GM19452 (cell line): ENCODE data around the gene ATP2A3.

Source experiments
- ATAC-seq: cut with Tn5 transposase; IDR thresholded peaks from one replicate; pipeline ENCODE4 v1.9.1; 2021; ENCODE audit not compliant: unreplicated experiment

The ATP2A3 gene

DNA sequence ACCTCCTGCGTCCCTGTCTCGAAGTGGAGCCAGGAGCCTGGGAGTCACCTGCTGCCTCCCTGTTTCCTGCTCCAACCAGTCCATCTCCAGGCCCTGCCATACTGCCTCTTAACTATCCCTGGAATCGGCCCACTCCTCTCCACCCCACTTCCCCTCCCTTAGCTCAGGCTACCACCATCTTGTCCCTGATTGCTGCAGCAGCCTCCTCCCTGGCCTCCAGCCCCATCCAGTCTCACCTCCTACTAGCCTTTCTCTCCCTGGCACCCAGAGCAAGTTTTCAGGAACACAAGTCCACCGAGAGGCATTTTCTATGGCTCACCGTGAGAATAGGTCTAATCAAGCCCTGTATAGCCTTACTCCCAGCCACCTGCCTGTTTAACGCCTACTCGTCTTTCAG is 70.5 kb downstream of the ATP2A3 start:
- no peak for ATAC-seq

DNA sequence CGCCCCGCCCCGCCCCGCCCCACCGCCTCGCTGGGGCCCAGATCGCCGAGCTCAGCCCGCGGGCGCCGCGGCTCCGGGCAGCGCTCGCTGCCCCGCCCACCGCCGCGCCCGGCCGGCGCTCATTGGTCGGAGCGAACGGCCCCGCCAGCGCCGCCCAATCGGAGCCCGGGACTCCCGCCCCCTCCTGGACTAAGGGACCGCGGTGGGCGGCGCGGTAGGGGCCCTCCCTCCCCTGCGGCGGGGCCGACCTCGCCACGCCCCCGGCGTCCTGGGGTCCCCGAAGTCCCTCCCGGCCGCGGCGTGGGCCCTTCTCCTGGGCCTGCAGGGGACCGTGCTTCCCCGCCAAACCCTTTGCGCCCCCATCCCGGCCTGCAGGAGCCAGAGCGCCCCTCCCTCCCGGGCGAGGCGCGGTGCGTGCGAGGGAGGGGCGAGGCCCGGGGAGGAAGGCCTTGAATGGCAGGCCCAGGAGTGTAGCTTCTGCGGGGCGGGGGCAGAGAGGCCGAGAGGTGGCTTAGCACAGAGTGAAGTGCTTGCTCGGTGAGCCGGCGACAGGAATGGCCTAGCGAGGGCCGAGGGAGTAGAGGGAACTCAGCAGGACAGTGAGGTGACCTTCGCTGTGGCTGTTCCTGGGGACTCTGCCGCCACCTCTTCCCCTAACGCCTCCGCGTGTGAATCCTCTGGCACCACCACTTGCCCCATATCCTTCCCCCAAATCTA is 71.1 kb downstream of the ATP2A3 start, which contains the start of gene CAMKK1:
TSS of gene CAMKK1 (minus strand) at position 51 of the 717 bp plus-strand sequence. CDS start 7,366 bp downstream, outside the sequence.
- ATAC-seq, result peak; percentile 93

DNA sequence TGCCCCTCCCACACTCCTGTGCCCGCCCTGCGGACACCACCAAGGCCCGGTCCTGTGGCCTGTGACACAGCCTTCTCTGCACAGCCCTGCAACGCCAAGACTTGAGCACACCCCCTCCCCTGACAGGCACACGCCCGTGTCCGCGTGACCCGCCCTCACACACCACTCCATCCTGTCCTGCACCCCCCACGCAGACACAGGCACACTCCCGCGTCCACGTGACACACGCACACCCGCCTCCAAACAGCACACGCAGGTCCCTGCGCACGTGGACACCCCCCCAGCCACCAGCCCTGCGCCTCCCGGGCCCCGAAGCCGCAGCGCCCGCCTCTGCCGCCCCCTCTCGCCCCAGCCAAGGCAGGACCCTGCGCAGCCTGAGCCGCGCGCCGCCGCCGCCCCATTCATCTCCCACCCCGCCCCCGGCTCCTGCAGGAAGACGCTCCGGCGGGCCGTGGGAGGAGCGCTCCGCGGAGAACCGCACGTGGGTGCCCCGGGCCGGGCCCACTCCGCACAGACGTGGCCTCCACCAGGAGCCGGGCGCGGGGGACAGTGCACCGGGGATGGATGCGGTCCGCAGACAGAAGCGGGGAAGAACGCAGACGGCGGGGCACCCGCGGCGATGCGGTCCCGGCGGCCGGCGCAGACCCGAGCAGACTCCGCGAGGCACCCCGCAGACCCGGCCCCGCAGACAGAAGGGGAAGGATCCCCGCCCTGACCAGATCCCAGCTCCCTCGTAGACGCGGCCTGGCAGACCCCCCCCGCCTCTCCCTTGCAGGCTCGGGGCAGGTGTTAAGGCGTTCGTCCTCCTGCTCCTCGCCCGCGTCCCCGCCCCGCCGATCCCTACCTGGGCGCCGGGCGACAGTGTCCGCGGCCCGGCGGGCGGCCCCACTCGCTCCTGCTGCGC is 71.9 kb downstream of the ATP2A3 start:
- peak; percentile 20 for ATAC-seq

DNA sequence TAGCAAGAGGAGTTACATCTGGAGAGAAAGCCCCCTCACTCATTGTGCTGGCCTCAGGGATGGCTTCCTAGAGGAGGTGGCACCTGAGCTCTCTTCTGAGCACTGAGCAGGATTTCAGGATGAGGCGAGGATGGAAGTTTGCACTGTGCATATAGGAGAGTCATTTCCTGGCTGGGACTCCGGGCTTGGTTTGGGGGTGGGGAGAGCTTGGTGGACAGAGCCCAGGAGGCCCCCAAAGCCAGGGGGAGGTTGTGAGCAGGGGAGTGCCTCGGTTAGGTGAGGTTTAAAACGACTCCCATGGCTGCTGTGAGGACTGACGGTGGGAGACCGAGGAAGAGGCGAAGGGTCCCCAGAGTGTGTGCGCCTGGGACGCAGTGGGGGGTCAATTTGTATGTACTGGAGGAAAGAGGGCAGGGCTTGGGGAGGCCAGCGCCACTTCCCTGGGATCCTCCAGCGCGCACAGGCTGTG is 72.6 kb downstream of the ATP2A3 start:
- ATAC-seq, result no peak

DNA sequence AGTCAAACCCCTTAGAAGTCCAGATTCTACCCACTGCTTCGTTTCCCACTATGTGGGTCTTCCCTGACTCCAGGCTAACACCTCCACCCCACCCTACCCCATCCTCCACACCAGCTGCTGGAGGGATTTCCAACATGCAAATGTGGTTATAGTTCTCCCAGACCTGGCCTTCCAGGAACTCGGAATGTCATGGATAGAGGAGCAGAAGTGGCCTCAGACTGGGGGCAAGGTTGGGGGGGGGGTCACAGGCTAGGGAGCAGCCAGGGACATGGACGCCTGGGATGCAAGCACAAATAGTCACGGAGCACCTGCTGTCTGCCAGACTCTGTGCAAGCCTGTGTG is 73.4 kb downstream of the ATP2A3 start:
- ATAC-seq, result no peak

DNA sequence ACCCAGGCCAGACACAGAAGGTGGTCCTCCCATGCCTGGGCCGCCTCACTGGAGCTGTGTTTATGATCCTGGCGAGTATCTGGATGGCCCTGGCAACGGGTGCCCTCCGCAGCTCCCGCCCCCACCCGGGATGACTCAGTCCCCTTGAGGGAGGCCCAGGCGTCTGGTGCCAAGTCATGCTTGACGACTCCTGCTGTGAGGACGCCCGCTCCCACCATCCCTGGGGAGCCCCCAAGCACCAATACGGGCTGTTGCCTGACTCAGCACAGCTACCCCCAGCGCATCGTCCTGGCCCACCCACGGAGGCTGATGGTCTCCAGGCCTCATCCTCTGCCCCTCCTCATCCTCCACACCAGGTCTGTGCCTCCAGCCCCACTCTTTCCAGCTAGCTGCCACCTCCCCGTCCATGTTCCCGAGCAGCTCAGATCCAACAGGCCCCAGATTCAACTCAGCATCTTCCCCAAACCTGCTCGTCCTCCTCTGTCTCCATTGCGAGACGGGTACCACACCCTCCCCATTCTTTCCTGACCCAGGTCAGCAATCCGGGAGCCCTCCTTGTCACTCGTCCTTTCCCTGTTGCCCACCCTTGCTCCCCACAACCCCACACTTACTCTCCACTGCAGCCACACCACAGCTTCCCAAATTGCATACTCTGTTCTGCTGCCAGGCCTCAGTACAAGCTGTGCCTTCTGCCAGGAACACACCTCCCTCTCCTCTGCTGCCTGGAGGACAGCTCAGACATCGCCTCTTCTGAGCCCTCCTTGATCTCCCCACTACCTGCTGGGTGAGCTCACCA is 74.0 kb downstream of the ATP2A3 start:
- no peak for ATAC-seq

DNA sequence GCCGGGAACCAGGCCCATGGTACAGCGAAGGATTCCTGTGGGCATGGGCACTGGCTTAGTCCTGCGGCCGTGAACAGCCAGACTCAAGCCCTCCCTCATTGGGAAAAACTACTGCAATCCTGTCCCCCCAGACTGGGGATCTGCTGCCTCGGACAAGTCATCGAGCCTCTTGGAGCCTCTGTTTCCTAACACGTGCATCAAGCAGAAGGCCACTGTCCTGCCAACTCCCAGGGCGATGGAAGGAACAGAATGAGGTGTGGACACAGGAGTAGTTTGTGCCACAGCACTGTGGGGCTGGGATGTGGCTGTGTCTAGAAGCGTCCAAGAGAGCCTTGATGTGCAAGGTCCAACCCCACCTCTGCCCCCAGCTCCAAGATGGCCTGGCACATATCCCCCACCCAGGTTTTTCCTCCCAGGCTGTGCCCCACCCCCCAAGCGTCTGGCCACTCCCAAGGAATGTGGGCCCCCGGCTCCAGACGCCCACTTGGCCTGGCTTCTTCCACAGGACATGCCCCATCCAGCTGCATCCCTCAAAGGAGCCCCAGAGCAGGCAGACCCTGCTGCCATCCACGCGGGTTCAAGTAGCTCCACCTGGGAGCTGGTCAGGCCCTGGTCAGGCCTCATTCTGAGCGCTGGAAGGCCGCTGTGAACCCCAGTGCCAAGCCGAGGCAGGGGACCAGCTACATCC is 74.8 kb downstream of the ATP2A3 start:
- no peak for ATAC-seq

DNA sequence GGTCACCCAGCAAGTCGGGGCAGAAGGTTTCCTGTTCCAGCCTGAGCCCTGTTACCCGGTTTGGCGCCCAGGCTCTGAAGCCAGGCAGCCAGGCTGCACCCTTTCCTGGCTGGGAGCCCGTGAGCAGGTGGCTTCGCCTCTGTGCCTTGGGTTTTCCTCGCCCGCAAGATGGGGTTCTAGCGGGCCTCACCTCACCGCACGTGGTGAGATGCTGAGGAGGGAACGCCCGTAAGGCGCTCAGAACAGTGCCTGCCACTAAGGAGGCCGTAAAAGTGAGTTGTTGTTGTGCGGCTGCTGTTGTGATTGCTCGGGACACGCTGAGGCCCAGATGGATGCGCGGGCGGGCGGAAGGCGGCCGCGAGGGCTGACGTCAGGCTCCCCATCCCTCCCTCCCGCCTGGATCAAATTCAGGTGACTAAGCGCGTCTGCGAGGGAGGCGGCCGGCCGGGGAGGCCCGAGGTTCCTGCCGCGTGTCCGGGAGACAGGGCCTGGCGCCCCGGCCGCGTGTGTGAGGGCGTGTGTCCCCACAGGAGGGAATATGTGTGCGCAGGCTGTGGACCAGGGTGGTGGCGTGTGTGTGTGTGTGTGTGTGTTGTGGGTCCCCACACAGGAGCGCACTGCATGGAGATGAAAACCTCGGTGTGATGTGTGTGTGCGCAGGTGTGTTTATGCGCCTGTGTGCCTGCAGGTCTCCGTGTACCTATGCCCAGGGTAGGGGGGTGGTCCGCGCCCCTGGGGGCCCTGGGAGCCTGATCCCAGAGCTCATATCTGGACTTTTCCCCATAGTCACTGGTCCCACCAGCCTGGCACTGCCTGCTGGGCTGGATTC is 75.7 kb downstream of the ATP2A3 start:
- no peak for ATAC-seq

DNA sequence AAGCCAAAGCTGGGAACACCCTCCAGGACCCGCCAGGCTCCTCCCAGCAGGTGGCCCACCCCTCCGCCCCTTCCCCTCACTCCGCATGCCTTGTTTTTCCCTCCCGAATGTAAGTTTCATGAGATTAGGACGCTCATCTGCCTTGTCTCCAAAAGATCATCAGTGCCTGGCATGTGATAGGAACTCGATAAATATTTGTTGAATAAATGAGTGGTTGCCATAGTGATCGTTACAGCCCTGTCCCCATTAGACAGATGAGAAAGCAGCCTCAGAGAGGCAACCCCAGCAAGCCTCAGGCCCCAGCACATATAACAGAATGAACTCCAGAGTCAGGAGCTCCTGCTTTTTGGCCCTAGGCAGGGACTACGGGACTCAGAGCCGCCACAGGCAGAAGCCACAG is 76.4 kb downstream of the ATP2A3 start:
- ATAC-seq, result no peak

DNA sequence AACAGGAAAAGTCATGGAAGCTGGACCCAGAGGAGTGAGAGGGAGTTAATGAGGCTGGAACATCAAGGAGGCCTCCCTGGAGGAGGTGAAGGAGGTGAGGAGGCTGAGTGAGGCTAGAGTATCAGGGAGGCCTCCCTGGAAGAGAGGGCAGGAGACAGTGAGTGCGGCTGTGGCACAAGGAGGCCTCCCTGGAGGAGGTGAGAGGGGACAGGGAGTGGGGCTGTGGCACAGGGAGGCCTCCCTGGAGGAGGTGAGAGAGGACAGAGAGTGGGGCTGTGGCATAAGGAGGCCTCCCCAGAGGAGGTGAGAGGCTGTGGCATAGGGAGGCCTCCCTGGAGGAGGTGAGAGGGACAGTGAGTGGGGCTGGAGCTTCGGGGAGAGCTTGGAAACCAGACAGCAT is 76.8 kb downstream of the ATP2A3 start:
- ATAC-seq, result no peak

DNA sequence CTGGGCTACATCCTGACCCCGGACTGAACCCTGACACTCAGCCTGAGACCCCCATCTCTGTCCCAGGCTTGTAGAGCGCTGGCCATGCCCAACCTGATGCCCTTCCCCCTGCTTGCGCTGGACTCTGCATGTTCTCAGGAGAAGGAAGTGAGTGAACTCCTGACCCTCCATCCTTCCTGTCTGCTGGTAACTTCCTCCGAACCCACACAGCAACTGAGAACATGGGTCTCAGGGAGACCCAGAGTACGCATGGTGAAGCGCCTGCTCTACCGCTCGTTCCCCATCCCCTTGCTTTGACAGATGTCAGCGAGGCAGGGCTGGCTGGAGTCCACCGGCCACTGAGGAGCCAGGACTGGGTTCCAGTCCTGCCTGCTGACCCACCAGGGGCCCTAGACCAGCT is 77.5 kb downstream of the ATP2A3 start:
- ATAC-seq, result no peak

DNA sequence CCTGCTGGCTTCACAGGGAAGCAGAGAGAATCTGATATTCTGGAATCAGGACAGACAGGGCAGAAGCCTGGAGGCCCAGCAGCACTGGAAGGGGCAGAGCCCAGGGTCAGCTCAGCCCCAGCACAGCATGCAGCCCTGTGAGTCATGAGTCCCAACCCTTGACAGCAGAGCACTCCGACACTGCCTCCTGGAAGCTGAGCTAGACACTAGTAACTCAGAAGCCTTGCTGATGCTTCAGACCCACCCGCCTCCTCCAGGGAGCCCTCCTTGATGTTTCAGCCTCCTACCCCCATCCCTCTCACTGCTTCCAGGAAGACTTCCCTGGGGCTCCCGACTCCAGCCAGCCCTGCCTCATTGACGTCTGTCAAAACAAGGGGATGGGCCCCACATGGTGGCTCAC is 78.3 kb downstream of the ATP2A3 start:
- ATAC-seq, result no peak

DNA sequence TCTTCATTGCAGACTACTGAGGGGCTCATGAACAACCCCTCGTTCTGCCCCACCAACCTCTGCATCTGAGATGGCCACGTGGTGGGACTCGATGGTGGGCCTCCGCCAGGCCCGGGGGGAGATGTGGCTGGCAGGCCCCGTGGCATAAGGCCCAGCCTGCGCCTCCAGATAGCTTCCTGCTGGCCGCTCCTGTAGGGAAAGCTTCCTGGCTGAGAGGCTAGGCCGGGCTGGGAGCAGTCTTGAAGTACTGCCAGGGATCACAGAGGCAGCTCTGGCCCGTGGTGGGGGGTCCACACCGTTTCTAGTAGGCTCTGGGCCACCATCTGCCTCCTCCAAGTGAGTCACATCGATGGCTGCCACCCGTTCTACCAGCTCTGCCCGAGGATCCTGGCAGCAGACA is 79.0 kb downstream of the ATP2A3 start:
- ATAC-seq, result no peak

DNA sequence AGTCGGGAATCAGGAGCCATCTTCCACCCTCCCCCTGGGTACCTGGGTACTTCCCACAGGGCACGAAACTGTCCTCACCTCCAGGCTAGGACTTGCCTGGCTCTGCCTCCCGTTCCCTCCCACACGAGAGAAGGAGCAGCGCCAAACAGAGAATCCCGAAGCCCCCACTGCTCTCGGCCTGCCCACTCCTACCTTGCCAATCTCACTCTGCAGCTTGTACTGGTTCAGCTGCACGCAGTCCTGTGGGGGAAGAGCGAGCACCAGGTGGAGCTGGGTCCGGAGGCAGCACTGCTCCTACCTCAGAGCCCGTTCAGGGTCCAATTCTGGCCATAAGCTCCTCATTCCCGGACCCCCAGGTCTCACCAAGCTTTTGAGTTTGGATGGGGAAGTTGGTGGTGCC is 80.0 kb downstream of the ATP2A3 start:
- ATAC-seq, result no peak

DNA sequence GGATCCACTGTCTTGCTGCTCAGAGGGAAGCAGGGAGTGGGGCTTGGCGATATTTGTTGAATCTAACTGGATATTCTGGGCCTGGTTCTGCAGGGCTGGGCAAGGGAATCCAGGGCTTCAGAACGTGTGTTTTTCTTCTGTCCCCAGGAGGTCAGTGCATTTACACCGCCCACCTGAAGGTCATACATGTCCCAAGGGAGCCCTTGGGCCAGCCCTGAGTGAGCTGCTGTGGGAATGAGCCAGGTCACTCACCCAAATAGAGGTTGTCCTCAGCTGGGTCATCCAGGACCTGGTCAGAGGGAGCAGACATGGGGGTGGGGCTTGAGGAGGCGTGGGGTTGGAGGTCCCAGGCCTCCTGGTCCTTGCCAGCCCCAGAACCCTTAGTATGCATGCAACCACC is 82.0 kb downstream of the ATP2A3 start:
- no peak for ATAC-seq

DNA sequence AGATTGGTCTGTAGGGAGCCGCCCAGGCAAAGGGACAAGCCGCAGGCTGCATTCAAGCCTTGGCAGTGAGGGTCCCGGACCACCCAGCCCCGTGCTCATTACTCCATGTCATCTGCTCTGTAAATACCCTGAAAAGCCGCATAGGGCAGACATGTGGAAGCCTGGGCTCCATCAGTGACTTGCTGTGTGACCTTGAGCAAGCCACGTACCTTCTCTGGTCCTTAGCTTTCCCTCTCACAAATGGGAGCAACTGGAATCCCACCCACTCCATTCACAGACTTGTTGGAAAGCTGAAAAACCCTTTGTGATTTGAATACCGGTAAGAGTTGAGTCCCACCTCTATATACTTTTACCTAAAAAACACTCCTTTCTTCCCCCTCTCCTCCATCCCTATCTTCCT is 83.3 kb downstream of the ATP2A3 start:
- no peak for ATAC-seq

DNA sequence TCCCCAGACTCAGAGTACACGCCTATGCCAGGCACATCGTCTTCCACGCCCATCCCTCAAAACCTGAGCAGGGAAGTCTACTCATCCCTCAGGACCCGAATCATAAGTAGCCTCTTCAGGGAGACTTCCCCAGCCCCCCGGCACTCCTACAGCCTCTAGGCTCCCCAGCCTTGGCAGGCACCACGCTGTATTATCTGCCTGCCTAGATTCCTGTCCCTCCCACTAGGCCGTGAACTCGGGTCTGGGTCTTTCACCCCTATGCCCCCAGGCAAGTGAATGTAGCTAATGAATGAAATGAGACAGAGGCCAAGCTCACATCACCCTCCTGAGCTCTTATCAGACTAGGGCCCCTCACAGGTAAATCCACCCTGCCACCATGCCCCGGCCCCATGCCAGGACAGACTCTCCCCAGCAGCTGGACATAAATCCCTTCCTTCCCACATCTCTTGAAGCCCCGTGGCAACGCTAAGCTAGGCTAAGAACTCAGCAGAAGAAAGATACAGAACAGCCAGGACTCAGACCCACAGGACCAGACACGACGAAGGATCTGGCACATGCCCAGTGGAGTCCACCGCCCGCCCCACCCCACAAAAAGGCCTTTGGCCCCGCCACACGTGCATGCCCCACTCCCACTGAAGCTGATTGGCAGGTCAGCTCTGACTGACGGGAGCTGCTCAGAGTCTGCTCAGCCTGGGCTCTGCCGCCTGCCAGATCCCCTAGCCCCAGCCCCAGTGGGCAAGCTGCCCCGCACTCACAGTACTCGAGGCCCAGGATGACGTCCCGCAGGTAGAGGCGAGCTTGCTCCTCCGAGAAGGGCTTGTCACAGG is 84.4 kb downstream of the ATP2A3 start:
- no peak for ATAC-seq

DNA sequence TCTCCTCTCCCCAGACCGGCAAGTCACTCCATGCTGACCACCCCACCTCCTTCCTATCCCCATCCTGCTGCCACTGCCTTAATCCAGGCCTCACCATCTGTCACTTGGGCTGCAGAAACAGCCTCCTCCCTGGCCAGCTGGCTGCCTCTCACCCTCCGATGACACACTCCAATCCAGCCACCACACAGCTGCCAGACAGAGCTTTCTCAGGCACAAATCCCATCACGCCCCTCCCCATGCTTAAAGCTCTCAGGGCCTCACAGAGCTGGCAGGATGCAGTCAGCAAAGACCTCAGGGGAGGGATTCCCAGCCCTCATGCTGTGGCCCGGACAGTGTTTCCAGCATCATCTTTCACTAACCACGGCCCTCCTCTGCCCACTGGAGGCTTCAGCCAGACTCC is 85.1 kb downstream of the ATP2A3 start:
- no peak for ATAC-seq

DNA sequence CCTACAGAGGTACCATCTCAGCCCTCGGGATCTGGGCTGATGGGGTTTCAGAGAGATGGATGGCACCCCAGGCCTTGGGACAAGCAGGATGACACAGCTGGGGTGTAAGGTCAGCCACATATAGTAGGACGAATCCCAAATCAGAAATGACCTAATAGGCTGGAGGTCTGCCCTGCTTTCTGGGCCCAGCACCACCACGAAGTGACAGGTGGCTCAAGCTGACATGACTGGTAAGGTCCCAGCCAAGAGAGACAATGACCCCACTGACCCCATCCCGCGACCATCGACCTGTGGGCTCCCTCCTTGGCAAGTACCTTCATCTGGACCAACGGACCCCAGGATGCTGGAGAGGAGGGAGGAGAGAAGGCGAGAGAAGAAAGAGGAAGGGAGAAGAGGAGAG is 87.0 kb downstream of the ATP2A3 start:
- no peak for ATAC-seq
